GM18520 (cell line): ENCODE data around the gene DLG4.

Source experiments
- ATAC-seq: cut with Tn5 transposase; IDR thresholded peaks from one replicate; pipeline ENCODE4 v1.9.1; 2021; ENCODE audit not compliant: unreplicated experiment

The DLG4 gene

GRCh38 chr17:7219812-7220592 is at the start of gene DLG4, which contains the start of gene ACADVL:
TSS of gene DLG4 (minus strand) at chr17:7219836.
TSS of gene ACADVL (plus strand) at chr17:7219938. CDS start at chr17:7219985, 47 bp downstream.
- ATAC-seq, result no peak

DNA sequence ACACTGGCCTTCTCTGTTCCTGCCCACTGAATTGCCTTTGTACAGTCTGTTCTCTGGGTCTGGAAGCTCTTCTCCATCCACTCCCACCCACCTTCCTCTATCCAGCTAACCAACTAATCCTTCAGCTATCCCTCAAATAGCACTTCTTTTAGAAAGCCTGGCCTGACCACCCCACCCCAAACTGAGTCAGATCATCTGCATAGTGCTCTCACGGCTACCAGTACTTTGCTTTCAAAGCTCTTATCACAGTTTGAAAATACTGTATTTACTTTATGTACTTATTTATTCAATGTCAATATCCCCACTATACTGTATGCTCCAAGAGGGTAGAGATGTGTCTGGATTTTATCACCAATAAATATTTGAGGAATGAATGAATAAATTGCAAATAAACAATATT is 47.1 kb upstream of the DLG4 start:
- no peak for ATAC-seq

DNA sequence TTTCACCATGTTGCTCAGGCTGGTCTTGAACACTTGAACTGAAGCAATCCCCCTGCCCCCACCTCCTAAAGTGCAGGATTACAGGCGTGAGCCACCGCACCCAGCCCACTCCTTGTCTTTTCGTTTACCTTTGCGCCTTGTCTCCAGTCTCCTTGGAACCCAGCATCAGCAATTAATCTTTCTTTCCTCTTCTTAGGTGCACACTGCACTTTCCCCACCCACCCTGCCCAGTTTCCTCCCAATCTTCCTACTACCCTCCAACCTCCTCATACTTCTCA is 44.1 kb upstream of the DLG4 start:
- ATAC-seq, result no peak

GRCh38 chr17:7262935-7263800 is 43.5 kb upstream of the DLG4 start:
- ATAC-seq, result no peak

DNA sequence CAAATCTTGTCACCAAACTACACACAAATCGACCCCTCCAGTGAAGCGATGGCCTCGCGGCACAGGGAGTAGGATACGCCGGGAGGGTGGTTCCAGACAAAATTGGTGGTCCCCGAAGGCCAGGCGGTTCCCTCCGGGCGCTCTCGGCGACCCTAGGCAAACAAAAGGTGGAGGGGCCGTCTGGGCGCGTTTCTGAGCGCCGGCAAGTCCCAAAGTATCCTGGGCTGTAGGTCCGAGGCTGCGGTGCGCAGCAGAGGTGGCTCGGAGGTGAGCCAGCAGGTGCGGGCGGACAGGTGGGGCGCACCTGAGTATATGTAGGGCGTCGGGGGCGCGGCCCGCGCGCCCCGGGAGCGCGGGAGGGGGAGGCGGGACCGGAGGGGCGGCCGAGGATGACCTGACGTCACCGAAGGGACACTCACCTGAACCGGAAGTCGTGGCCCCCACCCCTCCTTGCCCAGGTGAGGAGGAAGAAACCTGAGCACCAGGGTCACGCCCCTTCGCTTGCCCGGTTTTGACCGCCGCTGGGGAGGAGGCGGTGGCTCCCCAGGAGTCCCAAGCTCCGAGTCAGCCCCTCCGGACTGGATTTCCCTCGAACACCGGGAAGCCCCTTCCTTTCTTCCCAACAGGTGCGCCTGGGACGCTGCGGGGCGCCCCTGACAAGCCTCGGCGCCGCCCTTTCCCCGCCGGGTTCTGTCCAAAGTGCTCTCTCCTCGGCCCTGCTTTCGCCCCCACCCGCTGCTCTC is 42.7 kb upstream of the DLG4 start, which contains the start of gene CLDN7:
CLDN7 (minus strand) TSS at position 287 of the 743 bp plus-strand sequence. CDS start 435 bp downstream, outside the sequence.
- ATAC-seq, result no peak

DNA sequence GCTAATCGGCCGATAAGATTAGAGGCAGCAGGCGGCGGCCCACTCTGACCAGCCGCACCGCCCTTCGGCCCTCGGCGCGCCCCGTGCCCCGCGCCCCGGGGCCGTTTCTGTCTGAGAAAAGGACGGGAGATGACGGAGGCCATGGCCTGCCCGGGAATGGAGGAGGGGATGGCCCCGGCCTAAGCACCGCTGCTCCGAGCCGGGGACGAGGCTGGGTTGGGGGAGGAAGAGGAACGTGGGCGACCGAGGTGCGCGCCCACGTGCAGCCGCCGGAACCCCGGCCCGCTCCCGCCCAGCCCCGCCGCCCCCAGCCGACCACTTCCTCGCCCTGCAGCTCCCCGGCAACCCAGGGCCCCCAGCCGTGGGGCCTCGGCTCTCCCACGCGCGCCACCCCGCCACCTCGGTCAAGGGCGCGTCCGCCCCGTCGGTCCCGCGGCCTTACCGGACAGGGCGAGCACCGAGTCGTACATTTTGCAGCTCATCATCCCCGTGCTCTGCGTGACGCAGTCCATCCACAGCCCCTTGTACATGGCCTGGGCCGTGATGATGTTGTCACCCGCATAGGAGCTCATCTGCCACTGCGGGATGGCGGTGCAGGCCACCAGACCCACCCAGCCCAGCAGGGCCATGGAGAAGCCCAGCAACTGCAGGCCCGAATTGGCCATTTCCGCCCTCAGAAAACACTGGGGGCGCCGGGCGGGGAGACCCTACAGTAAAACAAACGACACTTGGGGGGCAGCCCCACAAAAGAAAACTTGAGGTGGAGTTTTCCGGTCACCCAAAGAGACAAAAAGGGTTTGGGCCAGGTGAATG is 41.9 kb upstream of the DLG4 start:
- no peak for ATAC-seq

DNA sequence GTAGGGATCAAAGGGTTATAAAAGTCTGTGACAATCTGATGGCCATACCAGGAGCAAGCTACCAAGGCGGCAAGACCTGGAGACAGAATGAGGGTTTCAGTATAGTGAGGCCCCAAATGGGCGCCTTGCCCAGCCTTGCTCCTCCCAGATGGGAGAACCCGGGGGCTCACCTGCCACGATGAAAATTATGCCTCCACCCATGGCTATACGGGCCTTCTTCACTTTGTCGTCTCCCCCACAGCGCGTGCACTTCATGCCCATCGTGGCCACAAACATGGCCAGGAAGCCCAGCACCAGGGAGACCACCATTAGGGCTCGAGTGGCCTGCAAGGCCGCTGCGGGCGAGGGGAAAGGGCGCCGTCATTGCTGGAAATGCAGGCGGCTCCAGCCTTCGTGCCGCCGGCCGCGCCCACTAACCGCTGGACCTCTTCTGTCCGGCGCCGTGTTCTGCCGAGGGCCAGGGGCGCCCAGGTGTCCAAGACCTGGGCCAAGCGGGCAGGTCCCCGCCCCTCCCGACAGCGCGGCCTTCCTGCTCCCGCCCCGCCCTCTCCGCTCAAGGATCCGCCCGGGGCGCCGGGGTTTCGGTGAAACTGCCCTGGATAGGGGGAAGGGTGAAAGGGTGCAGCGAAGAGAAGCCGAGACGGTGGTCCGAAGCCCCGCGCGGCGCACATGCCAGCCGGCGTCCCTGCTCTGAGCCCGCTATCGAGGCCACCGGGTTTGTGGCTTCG is 41.2 kb upstream of the DLG4 start:
- ATAC-seq, result no peak

GRCh38 chr17:7260151-7260550 is 40.5 kb upstream of the DLG4 start:
- no peak for ATAC-seq

DNA sequence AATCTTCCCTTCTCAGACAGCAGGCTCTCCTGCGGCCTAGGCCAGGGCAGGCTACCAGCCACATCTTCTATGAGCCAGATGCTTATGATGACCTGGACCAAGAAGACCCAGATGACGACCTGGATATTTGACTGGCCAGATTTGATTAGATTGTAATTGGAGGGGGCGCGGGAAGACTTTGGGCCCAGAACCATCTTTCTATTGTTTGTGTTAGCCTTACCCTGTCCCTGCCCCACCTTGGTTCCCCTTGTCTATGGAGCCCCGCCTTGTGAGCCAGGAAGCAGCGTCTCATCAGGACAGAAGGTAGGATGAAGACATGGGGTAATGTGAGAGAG is 39.9 kb upstream of the DLG4 start:
- ATAC-seq, result no peak

- ATAC-seq, result no peak
These were observed 39.3 kb upstream of the DLG4 start for GRCh38 chr17:7258731-7259554.

DNA sequence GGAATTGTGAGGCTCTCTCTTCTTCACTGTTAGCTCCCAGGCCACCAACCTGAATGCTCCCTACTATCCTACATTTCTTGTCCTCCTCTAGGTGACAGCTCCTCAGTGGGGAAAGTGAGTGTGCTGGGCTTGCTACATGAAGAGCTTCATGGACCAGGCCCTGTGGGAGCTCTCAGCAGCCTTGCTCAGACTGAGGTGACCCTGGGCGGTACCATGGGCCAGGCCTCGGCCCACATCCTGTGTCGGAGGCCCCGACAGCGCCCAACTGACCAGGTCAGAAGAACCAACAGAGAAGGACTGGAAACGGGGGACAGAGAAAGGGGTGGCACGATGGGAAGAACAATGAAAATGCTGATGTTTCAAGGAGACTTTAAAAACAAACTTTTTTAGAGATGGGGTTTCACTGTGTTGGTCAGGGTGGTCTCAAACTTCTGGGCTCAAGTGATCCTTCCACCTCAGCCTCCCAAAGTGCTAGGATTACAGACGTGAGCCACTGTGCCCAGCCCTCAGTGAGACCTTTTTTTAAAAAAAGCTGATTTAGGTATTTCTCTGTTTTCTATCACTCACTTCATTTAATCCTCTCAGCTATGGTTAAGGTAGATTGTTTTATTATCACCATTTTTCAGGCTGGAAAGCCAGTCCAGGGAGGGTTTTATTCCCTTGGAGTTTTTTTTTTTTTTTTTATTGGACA is 37.3 kb upstream of the DLG4 start:
- no peak for ATAC-seq

DNA sequence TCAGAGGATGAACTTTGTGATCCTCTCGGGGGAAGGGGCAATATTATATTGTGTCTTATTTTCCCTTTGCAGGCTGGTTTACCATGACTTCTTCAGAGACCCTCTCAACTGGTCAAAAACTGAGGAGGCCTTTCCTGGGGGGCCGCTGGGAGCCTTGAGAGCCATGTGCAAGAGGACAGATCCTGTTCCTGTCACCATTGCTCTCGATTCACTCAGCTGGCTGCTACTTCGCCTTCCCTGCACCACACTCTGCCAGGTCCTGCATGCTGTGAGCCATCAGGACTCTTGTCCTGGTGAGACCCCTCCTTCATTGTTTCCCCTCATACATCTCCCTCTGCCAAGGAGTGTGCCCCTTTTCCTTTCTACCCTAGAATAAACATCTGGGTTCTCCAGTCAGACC is 34.9 kb upstream of the DLG4 start:
- ATAC-seq, result no peak

DNA sequence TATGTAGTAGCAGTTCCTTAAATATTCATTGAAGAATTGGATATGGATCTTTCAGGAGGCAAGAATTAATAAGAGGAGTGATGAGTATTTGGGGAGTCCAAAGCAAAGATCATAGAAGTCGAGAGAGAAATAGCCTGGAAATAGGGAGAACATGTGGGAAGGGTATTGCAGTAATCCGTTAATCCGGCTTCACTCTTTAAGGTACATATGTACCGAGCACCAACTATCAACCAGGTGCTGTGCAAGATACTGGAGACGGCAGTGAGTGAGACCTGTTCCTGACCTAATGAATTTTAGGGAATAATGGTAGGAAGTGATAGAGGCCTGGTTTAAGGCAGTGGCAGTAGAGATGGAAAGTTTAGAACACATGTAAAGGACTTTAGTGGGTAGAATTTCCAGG is 33.4 kb upstream of the DLG4 start:
- ATAC-seq, result no peak

DNA sequence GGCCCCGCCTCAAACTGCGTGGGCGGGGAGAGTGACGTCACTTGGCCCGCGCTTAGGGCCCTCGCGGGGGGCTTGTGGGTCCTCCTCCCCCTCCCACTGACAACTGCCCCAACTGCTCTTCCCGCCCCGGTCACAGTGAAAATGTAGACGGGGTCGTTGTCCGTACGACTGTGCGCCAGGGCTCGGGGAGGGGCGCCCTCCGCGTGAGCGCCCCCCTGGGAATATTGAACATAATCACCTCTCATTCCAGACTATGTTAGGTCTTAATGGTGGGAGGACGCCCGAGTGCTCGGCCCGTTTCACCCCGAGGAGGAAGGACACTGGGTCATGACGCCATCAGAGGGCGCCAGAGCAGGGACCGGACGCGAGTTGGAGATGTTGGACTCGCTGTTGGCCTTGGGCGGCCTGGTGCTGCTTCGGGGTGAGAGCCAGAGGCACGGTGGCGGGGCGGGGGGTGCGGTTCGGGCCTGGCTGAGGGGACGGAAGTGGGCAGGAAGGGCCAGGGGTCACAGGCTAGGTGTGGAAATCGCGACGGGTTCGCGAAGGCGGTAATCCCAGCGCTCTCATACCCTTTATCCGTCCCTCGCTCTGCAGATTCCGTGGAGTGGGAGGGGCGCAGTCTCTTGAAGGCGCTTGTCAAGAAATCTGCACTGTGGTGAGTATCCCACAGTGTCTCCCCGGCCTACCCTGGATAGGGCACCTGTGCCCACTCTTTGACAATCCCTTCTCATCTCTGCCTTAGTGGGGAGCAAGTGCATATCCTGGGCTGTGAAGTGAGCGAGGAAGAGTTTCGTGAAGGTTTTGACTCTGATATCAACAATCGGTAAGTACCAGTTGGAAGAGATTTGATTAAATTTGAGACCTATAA is 32.8 kb upstream of the DLG4 start, which contains the start of gene ELP5:
ELP5 (plus strand) TSS at position 40 of the 868 bp plus-strand sequence; CDS start at position 376, 336 bp downstream.
- peak; percentile 31 for ATAC-seq

- peak; percentile 85 for ATAC-seq
These were observed 32.1 kb upstream of the DLG4 start, which contains the start of gene CTDNEP1 for GRCh38 chr17:7251661-7252175. TSS of gene CTDNEP1 (minus strand) at chr17:7251734. CDS start at chr17:7251296, 438 bp downstream.

DNA sequence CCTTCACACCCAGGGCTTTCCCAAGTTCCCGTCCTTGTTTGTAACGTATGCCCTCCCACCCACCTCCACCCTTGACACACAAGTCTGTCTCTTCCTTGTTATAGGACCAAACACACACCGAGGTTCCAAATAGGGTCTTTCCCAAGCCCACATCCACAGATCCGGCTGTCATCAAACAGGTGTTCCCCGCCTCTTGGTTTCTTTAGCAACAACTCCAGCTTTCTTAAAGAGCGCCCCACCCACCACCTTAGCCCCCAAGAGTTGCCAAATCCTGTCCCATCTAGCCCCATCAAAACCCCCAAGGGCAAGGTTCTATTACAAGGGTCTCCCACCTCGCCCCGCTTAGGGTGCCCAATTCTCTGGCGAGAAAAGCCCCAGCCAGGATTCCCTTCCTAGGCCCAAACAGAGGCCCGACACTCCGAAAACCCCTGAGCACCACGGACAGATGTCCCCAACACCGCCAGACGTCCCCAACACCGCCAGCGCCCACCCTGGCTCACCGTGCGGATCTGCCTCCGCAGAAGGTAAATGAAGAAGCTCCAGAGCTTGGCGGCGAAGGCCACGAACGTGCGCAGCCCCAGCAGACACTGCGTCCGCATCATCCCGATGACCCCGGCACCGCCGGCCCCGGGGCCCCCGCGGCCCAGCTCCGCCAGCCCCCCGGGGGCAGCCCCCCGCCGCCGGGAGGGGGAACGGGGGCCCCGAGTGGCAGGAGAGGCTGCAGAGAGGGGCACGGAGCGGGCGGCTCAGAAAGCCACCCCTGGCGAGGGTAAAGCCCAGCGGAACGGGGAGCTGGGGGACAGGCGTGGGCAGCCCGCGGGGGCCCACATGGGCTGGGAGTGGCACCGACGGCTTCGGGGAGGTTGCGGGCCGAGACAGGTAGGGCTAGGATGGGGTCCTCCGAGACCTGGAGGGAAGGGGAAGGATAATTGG is 31.3 kb upstream of the DLG4 start:
- no peak for ATAC-seq
